Endodermal cell (in vitro differentiated cells): ENCODE data around the gene LTF. TPM values are rescaled to one million over a fixed set of nuclear protein-coding genes. Genes with fewer than 3 reads are reported as not detected.
"Not testable (repeated sequence)": the region's sequence is repeated elsewhere in the genome, so short reads cannot be mapped to it uniquely, and the experiment has no call there.

Experiments
- DNase-seq: peaks from one replicate; pipeline ENCODE4 v3.0.0-alpha.2; 2017
- H3K27ac ChIP-seq: 2 replicates; pipeline ENCODE4 v1.5.1; 2013; ENCODE audit warnings: mild to moderate bottlenecking, low read depth, low read length, moderate library complexity
- H3K27me3 ChIP-seq: 2 replicates; pipeline ENCODE4 v1.6.1; 2013; ENCODE audit warnings: mild to moderate bottlenecking, low read length, moderate library complexity; ENCODE audit not compliant: insufficient read depth, control insufficient read depth, poor library complexity, severe bottlenecking
- H3K36me3 ChIP-seq: 2 replicates; pipeline ENCODE4 v1.7.0; 2013; ENCODE audit warnings: mild to moderate bottlenecking, low read length, moderate library complexity; ENCODE audit not compliant: control insufficient read depth, insufficient read depth
- H3K4me1 ChIP-seq: one replicate; pipeline ENCODE4 v1.7.0; 2013; ENCODE audit warnings: low read length; ENCODE audit not compliant: control insufficient read depth, insufficient read depth
- H3K4me3 ChIP-seq: 2 replicates; pipeline ENCODE4 v1.5.1; 2013; ENCODE audit warnings: mild to moderate bottlenecking, low read length, moderate library complexity
- H3K9ac ChIP-seq: 2 replicates; pipeline ENCODE4 v1.6.1; 2013; ENCODE audit warnings: mild to moderate bottlenecking, low read length, moderate library complexity; ENCODE audit not compliant: poor library complexity, severe bottlenecking; ENCODE audit errors: extremely low read depth
- H3K9me3 ChIP-seq: 2 replicates; pipeline ENCODE4 v1.6.1; 2013; ENCODE audit warnings: mild to moderate bottlenecking, low read length, moderate library complexity; ENCODE audit not compliant: control insufficient read depth
- H3K27ac Mint-ChIP-seq: 2 replicates; pipeline ENCODE4 v1.8.0; 2020; ENCODE audit warnings: mixed read lengths
- H3K27me3 Mint-ChIP-seq: 2 replicates; pipeline ENCODE4 v1.8.0; 2021; ENCODE audit warnings: mild to moderate bottlenecking, mixed read lengths; ENCODE audit not compliant: insufficient read depth
- H3K36me3 Mint-ChIP-seq: 2 replicates; pipeline ENCODE4 v1.8.0; 2020; ENCODE audit warnings: low read depth, mixed read lengths
- H3K4me1 Mint-ChIP-seq: 2 replicates; pipeline ENCODE4 v1.8.0; 2020; ENCODE audit warnings: mixed read lengths
- H3K4me3 Mint-ChIP-seq: 2 replicates; pipeline ENCODE4 v1.8.0; 2020; ENCODE audit warnings: mild to moderate bottlenecking, moderate library complexity, mixed read lengths
- H3K9me3 Mint-ChIP-seq: 2 replicates; pipeline ENCODE4 v1.8.0; 2020; ENCODE audit warnings: mild to moderate bottlenecking, mixed read lengths
- CTCF ChIP-seq: fragments of 200-600 bp; sonication (generic); conservative IDR thresholded peaks from 2 replicates; pipeline ENCODE4 v1.5.0; 2021; ENCODE audit warnings: antibody characterized with exemption, mild to moderate bottlenecking
- WGBS, 2 experiments: methylation state at CpG; one replicate each; pipeline versions ENCODE4 v1.1.5 to v1.1.7; 2013; ENCODE audit warnings: missing lambda C conversion rate in 2 of 2, mixed read lengths in 1 of 2; ENCODE audit not compliant: insufficient coverage in 1 of 2, insufficient read length in 1 of 2; 5-methylcytosine and 5-hydroxymethylcytosine counted together
- total RNA-seq, 2 donors: library from RNA; stranded (reverse); fragmentation: NEBNext Ultra II Directional in 1 of 2; extraction: Animal tissue kit (Norgen Biotek cat#: 25700) in 1 of 2; gene quantifications; 2 replicates in 1 of 2; 3 replicates in 1 of 2; pipeline ENCODE4 v1.2.1, GENCODE V29; 2021

The LTF gene
- total RNA-seq, 2 donors from 2014 or later: 0.24 to 0.31 TPM

- H3K27ac ChIP-seq: no peak overlapping the region
- Mint-ChIP-seq H3K27ac (no peak overlapping the region), H3K27me3 (no peaks in the 10 kb centered on the region), H3K36me3 (no peaks in the 10 kb centered on the region), H3K4me1 (peaks cover 4% of the 10 kb centered on the region), H3K4me3 (no peak overlapping the region), H3K9me3 (peaks cover under 1% of the 10 kb centered on the region)
- H3K4me1 ChIP-seq: no peaks in the 10 kb centered on the region
- H3K27me3 ChIP-seq: no peaks in the 10 kb centered on the region
- 90 to 100% methylated on average over 3 of the region's 3 CpGs for WGBS, 2 experiments
- no peak for TF ChIP-seq CTCF
- H3K9me3 ChIP-seq: no peaks in the 10 kb centered on the region
- no peak overlapping the region for H3K4me3 ChIP-seq
- H3K36me3 ChIP-seq: no peaks in the 10 kb centered on the region
- no peak overlapping the region for H3K9ac ChIP-seq
- DNase-seq: no peak
Observed at GRCh38 chr3:46438831-46439230, 25.9 kb downstream of the LTF start.

- no peaks in the 10 kb centered on the region for H3K36me3 ChIP-seq
- H3K27me3 ChIP-seq: no peaks in the 10 kb centered on the region
- no peak overlapping the region for H3K9ac ChIP-seq
- Mint-ChIP-seq H3K27me3 (peaks cover 2% of the 10 kb centered on the region), H3K36me3 (no peaks in the 10 kb centered on the region), H3K4me3 (no peak overlapping the region), H3K4me1 (no peaks in the 10 kb centered on the region), H3K27ac (no peak overlapping the region), H3K9me3 (peaks cover 32% of the 10 kb centered on the region)
- H3K4me3 ChIP-seq: no peak overlapping the region
- no peak overlapping the region for H3K27ac ChIP-seq
- no peaks in the 10 kb centered on the region for H3K4me1 ChIP-seq
- no peak for TF ChIP-seq CTCF
- 88 to 93% methylated on average over 2 to 3 of the region's 3 CpGs for WGBS, 2 experiments
- peaks cover 25% of the 10 kb centered on the region for H3K9me3 ChIP-seq
- DNase-seq: no peak
Observed at GRCh38 chr3:46435081-46435726, 29.5 kb downstream of the LTF start.

GRCh38 chr3:46433841-46434240 lies 30.9 kb downstream of the LTF start:
- Mint-ChIP-seq H3K27me3 (peaks cover 2% of the 10 kb centered on the region), H3K4me1 (no peaks in the 10 kb centered on the region), H3K9me3 (peaks cover 32% of the 10 kb centered on the region), H3K4me3 (no peak overlapping the region), H3K27ac (no peak overlapping the region), H3K36me3 (no peaks in the 10 kb centered on the region)
- no peak for TF ChIP-seq CTCF
- Histone ChIP-seq H3K4me3 (no peak overlapping the region), H3K36me3 (no peaks in the 10 kb centered on the region), H3K4me1 (no peaks in the 10 kb centered on the region), H3K27ac (no peak overlapping the region), H3K9ac (no peak overlapping the region), H3K27me3 (no peaks in the 10 kb centered on the region), H3K9me3 (peaks cover 25% of the 10 kb centered on the region)
- 100% methylated on average over 1 of the region's 1 CpG; no CpG with 5 or more reads in 1 of the 2 experiments for whole genome bisulfite sequencing, 2 experiments
- no peak for DNase-seq

GRCh38 chr3:46433118-46433517 lies 31.6 kb downstream of the LTF start:
- H3K27me3 ChIP-seq, H3K4me1 ChIP-seq, H3K4me1 Mint-ChIP-seq, H3K36me3 ChIP-seq, H3K4me3 Mint-ChIP-seq, H3K27me3 Mint-ChIP-seq, H3K9ac ChIP-seq, H3K27ac ChIP-seq, DNase-seq, H3K4me3 ChIP-seq, H3K36me3 Mint-ChIP-seq, H3K27ac Mint-ChIP-seq: not testable (repeated sequence)
- peaks cover 25% of the 10 kb centered on the region for H3K9me3 ChIP-seq
- peaks cover 32% of the 10 kb centered on the region for H3K9me3 Mint-ChIP-seq
- WGBS, 2 experiments: 93 to 95% methylated on average over 2 to 4 of the region's 4 CpGs

- peaks cover 25% of the 10 kb centered on the region for H3K9me3 ChIP-seq
- not testable (repeated sequence) for H3K4me3 Mint-ChIP-seq, H3K27ac Mint-ChIP-seq, H3K4me1 ChIP-seq, H3K36me3 Mint-ChIP-seq, DNase-seq, H3K27me3 ChIP-seq, H3K27ac ChIP-seq, H3K27me3 Mint-ChIP-seq, H3K4me3 ChIP-seq, H3K9ac ChIP-seq, H3K36me3 ChIP-seq
- 92 to 100% methylated on average over 2 to 5 of the region's 5 CpGs for WGBS, 2 experiments
- H3K9me3 Mint-ChIP-seq: peaks cover 32% of the 10 kb centered on the region
- peaks cover 10% of the 10 kb centered on the region for H3K4me1 Mint-ChIP-seq
Observed at GRCh38 chr3:46431905-46432304, 32.8 kb downstream of the LTF start.
